Measurements from ENCODE around the gene USP21. TPM values are rescaled to one million over a fixed set of nuclear protein-coding genes. Genes with fewer than 3 reads are reported as not detected.

Gene USP21
- total and polyA plus RNA-seq, 9 of the 15 experiments (the other 6 are each of a cell fraction or from before 2014, with no cell fraction given) = 4.9 to 52.4 (median 21.6) TPM

GRCh38 chr1:161166669-161167548 is 7.6 kb downstream of the USP21 start:
- in situ Hi-C loops (cut with MboI) = no loop called here
- 2% methylated on average over 21 of the region's 33 CpGs for WGBS (ENCODE audit: insufficient coverage, low coverage, missing lambda C conversion rate)
- TSS peak; percentile 36 for BruUV-seq (replicated peaks)
- H3K36me3 ChIP-seq (ENCODE audit: control insufficient read depth, insufficient read depth, low read length) = peaks cover 71% of the 10 kb centered on the region
- peaks cover 46 to 67% of the 10 kb centered on the region in 2 experiments for H3K4me1 ChIP-seq (replicated peaks in 1 of 2; ENCODE audit: control insufficient read depth in 2 of 2, insufficient read depth in 2 of 2, low read length in 2 of 2)
- FAIRE-seq = peak; percentile 42
- peak overlapping the region; percentile 55 for H3K4me3 ChIP-seq
- H3K27me3 ChIP-seq (ENCODE audit: control insufficient read depth in 2 of 2, insufficient read depth in 2 of 2, low read length in 2 of 2) = no peaks in the 10 kb centered on the region
- no peaks in the 10 kb centered on the region for H3K9me1 ChIP-seq (ENCODE audit: control insufficient read depth, insufficient read depth, low read length)
- peak overlapping the region; percentile 95 for H3K4me2 ChIP-seq (ENCODE audit: insufficient read depth, low read length)
- H3K79me2 ChIP-seq (ENCODE audit: control insufficient read depth, insufficient read depth, low read length) = peaks cover 49% of the 10 kb centered on the region
- CTCF ChIA-PET (ENCODE audit: low intra/inter-chr PET ratio) = no interaction called here
- POLR2A ChIA-PET = interaction anchor here (0.7 to 4.7 kb wide), 11 partner anchors 8 to 207 kb away, joined by 3 to 33 read pairs (median 4); partner anchors contain the start of genes B4GALT3, DEDD, F11R and NIT1
- H3K27ac ChIP-seq (ENCODE audit: extremely low read depth, low read depth, low read length) = peak overlapping the region; percentile 83
- ATAC-seq = peak; percentile 59
- H3K9ac ChIP-seq (ENCODE audit: insufficient read depth in 1 of 2, low read depth in 2 of 2, low read length in 2 of 2) = peak overlapping the region; percentile 86 to 92
- H4K20me1 ChIP-seq (replicated peaks; ENCODE audit: control insufficient read depth, insufficient read depth, low read length) = no peaks in the 10 kb centered on the region
- DNase-seq (ENCODE audit: extremely low read depth in 1 of 4, low spot score in 3 of 4) = peak in 3 of 4 experiments; percentile 39 to 74 (median 55)
- no peaks in the 10 kb centered on the region for H3K9me3 ChIP-seq (replicated peaks; ENCODE audit: control insufficient read depth, insufficient read depth, low read depth, low read length)
- intact Hi-C loops (cut with micrococcal nuclease) = loop anchor here (1.0 to 5.0 kb wide), 3 partner anchors 10 to 48 kb away; partner anchors contain the start of genes B4GALT3, DEDD, NIT1 and PFDN2
- H2AFZ ChIP-seq (ENCODE audit: low read depth, low read length) = peak overlapping the region; percentile 73
- TF ChIP-seq NR1H2 (CRISPR knock-in tag; IDR thresholded peaks at IDR 0.05) (0 out of 2 replicates have a peak, but pooled peaks have one; percentile 78), BDP1 (IDR thresholded peaks at IDR 0.05; ENCODE audit: insufficient read depth, insufficient read length) (no peak), JUN (IDR thresholded peaks at IDR 0.05; ENCODE audit: borderline replicate concordance, low read depth, low read length) (no peak), JUN (CRISPR knock-in tag; IDR thresholded peaks at IDR 0.05; ENCODE audit: borderline replicate concordance) (peak; percentile 24; the same call in 1 of the 2 replicates), NR4A1 (CRISPR knock-in tag; IDR thresholded peaks at IDR 0.05) (no peak), NR4A1 (tag; IDR thresholded peaks at IDR 0.05) (peak; percentile 58; the same call in 1 of the 2 replicates), EGR1 (conservative IDR thresholded peaks at IDR 0.05) (0 out of 2 replicates have a peak, but pooled peaks have one; percentile 19), MYC (IDR thresholded peaks at IDR 0.05; ENCODE audit: low read depth, low read length) (no peak), MYC (CRISPR knock-in tag; IDR thresholded peaks at IDR 0.05; ENCODE audit: borderline replicate concordance, low read depth) (peak; percentile 80), E2F1 (CRISPR knock-in tag; IDR thresholded peaks at IDR 0.05) (peak; percentile 22; the same call in 1 of the 2 replicates), MAZ (CRISPR knock-in tag; conservative IDR thresholded peaks at IDR 0.05 in 1 of 2, IDR thresholded peaks at IDR 0.05 in 1 of 2) (no peak; a peak in 1 of 4 replicates), GATAD2A (IDR thresholded peaks at IDR 0.05) (0 out of 2 replicates have a peak, but pooled peaks have one; percentile 1), SNAPC5 (CRISPR knock-in tag; IDR thresholded peaks at IDR 0.05) (no peak), ZBTB33 (CRISPR knock-in tag; IDR thresholded peaks at IDR 0.05) (0 out of 2 replicates have a peak, but pooled peaks have one; percentile 43), CHCHD3 (CRISPR knock-in tag; IDR thresholded peaks at IDR 0.05) (no peak), ELF1 (tag; IDR thresholded peaks at IDR 0.05) (peak; percentile 48; the same call in 1 of the 2 replicates)
